ENCODE results near the gene ELOVL1. TPM values are rescaled to one million over a fixed set of nuclear protein-coding genes. Genes with fewer than 3 reads are reported as not detected.
A peak's percentile ranks its signal among the peaks of the same experiment; 100 is the strongest.

Gene ELOVL1
- polyA plus RNA-seq, 3 donors from 2014 or later: 99.8 to 189 (median 113) TPM

DNA sequence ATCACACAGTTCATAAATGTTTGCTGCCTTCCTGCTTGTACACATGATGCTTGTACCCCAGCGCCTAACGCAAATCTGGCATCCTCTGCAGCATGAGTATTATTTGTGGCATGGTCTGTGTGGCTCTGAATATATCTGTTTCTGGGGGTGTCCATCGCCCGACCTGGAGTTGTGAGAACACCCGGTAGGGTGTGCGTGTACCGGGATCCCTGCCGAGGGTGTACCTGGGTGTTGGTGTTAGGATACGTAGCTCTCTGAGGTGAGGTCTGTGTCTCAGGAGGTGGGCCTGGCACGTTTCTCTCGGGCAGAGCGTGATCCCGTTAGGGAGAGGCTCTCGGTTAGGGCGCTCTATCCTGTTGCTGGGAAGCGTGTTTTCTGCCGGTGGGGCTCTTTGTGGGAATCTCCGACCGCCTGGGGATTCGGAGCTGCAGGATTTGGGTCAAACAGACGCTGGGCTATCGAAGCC lies 19.4 kb downstream of the ELOVL1 start:
- Mint-ChIP-seq H3K4me1 (peaks cover 0 to 8% of the 10 kb centered on the region in 2 donors), H3K4me3 (peak overlapping the region in 4 of 5 donors; percentile 14 to 56 (median 34))
- DNase-seq: no peak

GRCh38 chr1:43346636-43347035 lies 21.2 kb downstream of the ELOVL1 start:
- H3K4me3 Mint-ChIP-seq: no peak overlapping the region
- no peak for DNase-seq
- peaks cover 0 to 4% (median 0%) of the 10 kb centered on the region in 3 donors for H3K36me3 Mint-ChIP-seq
- H3K27ac Mint-ChIP-seq: peak overlapping the region in 1 of 6 donors; percentile 72
- H3K4me1 Mint-ChIP-seq: peaks cover 0 to 8% of the 10 kb centered on the region in 2 donors
- H3K27me3 Mint-ChIP-seq (ENCODE audit: low read depth in 3 of 3): peaks cover 2 to 8% (median 2%) of the 10 kb centered on the region in 3 donors
- H3K9me3 Mint-ChIP-seq: no peaks in the 10 kb centered on the region

More for the DNA sequence above, 19.4 kb downstream of the ELOVL1 start:
- H3K9me3 Mint-ChIP-seq: no peaks in the 10 kb centered on the region
- peak overlapping the region in 4 of 6 donors; percentile 33 to 74 (median 62) for H3K27ac Mint-ChIP-seq
- H3K36me3 Mint-ChIP-seq: peaks cover 0 to 4% (median 0%) of the 10 kb centered on the region in 3 donors
- peaks cover 2 to 8% (median 2%) of the 10 kb centered on the region in 3 donors for H3K27me3 Mint-ChIP-seq (ENCODE audit: low read depth in 3 of 3)

DNA sequence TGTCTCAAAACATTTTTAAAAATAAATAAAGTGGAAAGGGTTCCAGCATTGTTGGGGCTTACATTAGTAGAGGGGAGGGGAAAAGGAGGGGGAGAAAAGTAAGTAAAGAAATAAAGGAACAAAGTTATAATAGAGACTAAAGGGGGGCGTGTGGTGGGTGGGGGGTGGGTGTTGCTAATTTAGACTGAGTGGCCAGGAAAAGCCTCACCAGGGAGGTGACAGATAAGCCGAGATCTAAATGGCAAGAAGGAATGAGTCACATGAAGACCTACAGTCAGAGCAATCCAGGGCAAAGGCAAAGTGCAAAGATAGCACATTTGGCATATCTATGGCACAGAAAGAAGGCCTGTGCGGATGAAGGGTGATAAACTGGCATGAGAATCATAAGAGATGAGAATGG lies 22.7 kb downstream of the ELOVL1 start:
- H3K4me1 Mint-ChIP-seq: peaks cover 0 to 8% of the 10 kb centered on the region in 2 donors
- H3K36me3 Mint-ChIP-seq: peaks cover 0 to 4% (median 0%) of the 10 kb centered on the region in 3 donors
- no peak overlapping the region for H3K4me3 Mint-ChIP-seq
- peaks cover 2 to 8% (median 2%) of the 10 kb centered on the region in 3 donors for H3K27me3 Mint-ChIP-seq (ENCODE audit: low read depth in 3 of 3)
- H3K27ac Mint-ChIP-seq: no peak overlapping the region
- H3K9me3 Mint-ChIP-seq: no peaks in the 10 kb centered on the region
- no peak for DNase-seq

DNA sequence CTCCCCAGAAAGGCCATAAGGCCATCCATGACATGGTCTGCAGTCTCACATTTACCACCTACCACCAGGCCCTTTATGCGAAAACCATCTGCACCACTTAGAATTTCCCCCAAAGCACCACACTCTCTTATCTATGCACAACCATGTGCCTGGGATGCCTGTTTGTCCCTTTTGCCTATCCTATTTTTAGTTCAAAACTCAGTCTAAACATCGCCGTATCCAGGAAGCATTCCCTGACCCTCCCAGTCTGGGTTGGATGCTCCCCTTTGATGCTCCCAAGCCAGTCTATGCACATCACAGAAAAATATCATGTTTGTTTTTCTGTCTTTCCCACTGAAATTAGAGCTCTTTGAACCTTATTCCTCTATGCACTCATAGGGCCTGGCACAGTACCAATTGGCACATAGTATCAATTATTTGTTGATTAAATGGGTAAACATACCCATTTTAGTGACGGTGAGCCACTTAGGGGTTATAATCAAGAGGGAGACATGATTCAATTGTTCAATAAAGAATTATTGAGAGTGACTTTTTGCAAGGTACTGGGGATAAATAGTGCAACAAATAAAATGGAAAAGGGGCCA lies 23.5 kb downstream of the ELOVL1 start:
- peaks cover 2 to 5% (median 2%) of the 10 kb centered on the region in 3 donors for H3K27me3 Mint-ChIP-seq (ENCODE audit: low read depth in 3 of 3)
- no peak for DNase-seq
- H3K4me1 Mint-ChIP-seq: peaks cover 0 to 3% of the 10 kb centered on the region in 2 donors
- H3K4me3 Mint-ChIP-seq: no peak overlapping the region
- peaks cover 0 to 4% (median 0%) of the 10 kb centered on the region in 3 donors for H3K36me3 Mint-ChIP-seq
- H3K9me3 Mint-ChIP-seq: no peaks in the 10 kb centered on the region
- H3K27ac Mint-ChIP-seq: peak overlapping the region in 1 of 6 donors; percentile 4

GRCh38 chr1:43340559-43340958 lies 27.3 kb downstream of the ELOVL1 start:
- no peak for DNase-seq
- H3K9me3 Mint-ChIP-seq: no peaks in the 10 kb centered on the region
- no peaks in the 10 kb centered on the region for H3K4me1 Mint-ChIP-seq
- H3K4me3 Mint-ChIP-seq: no peak overlapping the region
- no peak overlapping the region for H3K27ac Mint-ChIP-seq
- H3K27me3 Mint-ChIP-seq (ENCODE audit: low read depth in 3 of 3): peaks cover 0 to 4% (median 2%) of the 10 kb centered on the region in 3 donors
- peaks cover 0 to 4% (median 0%) of the 10 kb centered on the region in 3 donors for H3K36me3 Mint-ChIP-seq

DNA sequence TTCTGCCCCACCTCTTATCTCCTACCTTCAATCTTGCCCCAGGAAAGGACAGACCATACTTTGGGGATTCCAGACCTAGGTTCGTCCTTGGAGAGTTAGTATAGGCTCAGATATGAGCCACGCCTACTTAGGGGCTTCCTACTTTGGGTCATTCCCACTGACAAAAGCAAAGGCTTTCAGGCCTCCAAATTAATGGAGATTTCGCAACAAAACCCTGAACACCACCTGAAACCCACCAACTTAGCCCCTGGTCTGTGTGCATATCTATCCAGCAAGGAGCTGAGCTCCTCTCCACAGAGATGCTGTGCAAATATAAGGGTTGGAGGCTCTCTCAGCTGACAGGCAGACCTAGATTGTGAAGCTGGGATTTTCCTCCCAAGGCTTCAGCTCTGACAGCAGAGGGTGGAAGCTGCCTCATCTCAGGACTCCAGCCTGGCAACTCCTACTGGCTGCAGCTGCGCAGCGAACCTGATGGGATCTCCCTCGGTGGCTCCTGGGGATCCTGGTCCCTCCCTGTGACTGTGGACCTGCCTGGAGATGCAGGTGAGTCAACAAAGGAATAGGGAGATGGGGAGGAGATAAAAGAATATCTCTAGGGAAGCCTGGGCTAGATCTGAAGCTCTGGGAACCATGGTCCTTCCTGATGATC lies 28.1 kb downstream of the ELOVL1 start:
- Mint-ChIP-seq H3K4me1 (no peaks in the 10 kb centered on the region), H3K27me3 (ENCODE audit: low read depth in 3 of 3) (peaks cover 2 to 3% (median 3%) of the 10 kb centered on the region in 3 donors), H3K27ac (no peak overlapping the region), H3K36me3 (peaks cover 0 to 4% (median 0%) of the 10 kb centered on the region in 3 donors), H3K9me3 (no peaks in the 10 kb centered on the region), H3K4me3 (no peak overlapping the region)
- DNase-seq: no peak

GRCh38 chr1:43338001-43338400 lies 29.8 kb downstream of the ELOVL1 start:
- Mint-ChIP-seq H3K27ac (no peak overlapping the region), H3K36me3 (no peaks in the 10 kb centered on the region), H3K9me3 (no peaks in the 10 kb centered on the region), H3K27me3 (ENCODE audit: low read depth in 3 of 3) (peaks cover 2 to 3% (median 3%) of the 10 kb centered on the region in 3 donors), H3K4me3 (no peak overlapping the region), H3K4me1 (no peaks in the 10 kb centered on the region)
- DNase-seq: no peak

- H3K36me3 Mint-ChIP-seq: no peaks in the 10 kb centered on the region
- no peak within 1 kb of the TSS for H3K27ac Mint-ChIP-seq
- H3K4me3 Mint-ChIP-seq: no peak within 1 kb of the TSS
- H3K9me3 Mint-ChIP-seq: no peaks in the 10 kb centered on the region
- H3K27me3 Mint-ChIP-seq (ENCODE audit: low read depth in 3 of 3): peaks cover 2 to 3% (median 3%) of the 10 kb centered on the region in 3 donors
- no peak for DNase-seq
- no peaks in the 10 kb centered on the region for H3K4me1 Mint-ChIP-seq
These were observed 30.2 kb downstream of the ELOVL1 start, which contains the start of gene MPL for GRCh38 chr1:43337588-43337987. Gene MPL (plus strand): TSS chr1:43337818. CDS start chr1:43337849, 31 bp downstream.

DNA sequence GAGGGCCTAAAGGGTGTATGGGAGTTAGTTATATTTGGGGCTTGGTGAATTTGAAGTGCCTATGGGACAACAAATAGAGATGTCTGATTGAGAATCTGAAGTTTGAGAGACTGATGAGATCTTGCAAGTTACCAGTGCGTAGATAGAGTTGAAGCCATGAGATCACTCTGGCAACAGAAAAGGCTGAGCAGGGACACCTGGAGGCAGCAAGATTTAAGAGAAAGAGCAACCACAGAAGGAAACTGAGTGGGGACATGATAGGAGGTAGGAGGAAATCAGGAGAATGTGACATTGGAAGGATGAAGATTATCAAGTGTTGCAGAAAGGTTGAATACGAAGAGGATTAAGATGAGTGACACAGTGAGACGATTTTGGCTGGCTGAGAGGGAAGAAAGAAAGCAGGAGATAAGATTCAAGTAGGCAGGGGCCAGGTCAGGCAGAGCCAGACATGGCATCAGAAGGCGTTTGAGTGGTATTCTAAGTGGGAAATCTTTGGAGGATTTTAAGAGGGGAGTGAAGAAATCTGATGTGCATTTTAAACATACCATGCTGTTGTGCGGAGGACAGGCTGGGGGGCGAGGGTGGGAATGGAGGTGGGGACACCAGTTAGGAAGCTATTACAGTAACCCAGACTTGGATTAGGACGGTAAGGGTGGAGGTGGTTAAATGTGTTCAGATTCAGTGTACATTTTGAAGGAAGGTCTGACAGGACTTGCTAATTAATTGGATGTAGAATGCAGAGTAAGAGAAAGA lies 33.2 kb downstream of the ELOVL1 start:
- H3K9me3 Mint-ChIP-seq: no peaks in the 10 kb centered on the region
- H3K27me3 Mint-ChIP-seq (ENCODE audit: low read depth in 3 of 3): peaks cover 2 to 3% (median 3%) of the 10 kb centered on the region in 3 donors
- H3K27ac Mint-ChIP-seq: no peak overlapping the region
- no peak overlapping the region for H3K4me3 Mint-ChIP-seq
- H3K36me3 Mint-ChIP-seq: no peaks in the 10 kb centered on the region
- DNase-seq: no peak
- H3K4me1 Mint-ChIP-seq: no peaks in the 10 kb centered on the region

GRCh38 chr1:43331688-43332087 lies 36.1 kb downstream of the ELOVL1 start:
- H3K27ac Mint-ChIP-seq: peak overlapping the region in 1 of 6 donors; percentile 16
- no peaks in the 10 kb centered on the region for H3K4me1 Mint-ChIP-seq
- H3K4me3 Mint-ChIP-seq: no peak overlapping the region
- H3K36me3 Mint-ChIP-seq: peaks cover 0 to 5% (median 3%) of the 10 kb centered on the region in 3 donors
- H3K9me3 Mint-ChIP-seq: peaks cover 0 to 6% (median 0%) of the 10 kb centered on the region in 6 donors
- DNase-seq: no peak
- peaks cover 0 to 3% (median 0%) of the 10 kb centered on the region in 3 donors for H3K27me3 Mint-ChIP-seq (ENCODE audit: low read depth in 3 of 3)

DNA sequence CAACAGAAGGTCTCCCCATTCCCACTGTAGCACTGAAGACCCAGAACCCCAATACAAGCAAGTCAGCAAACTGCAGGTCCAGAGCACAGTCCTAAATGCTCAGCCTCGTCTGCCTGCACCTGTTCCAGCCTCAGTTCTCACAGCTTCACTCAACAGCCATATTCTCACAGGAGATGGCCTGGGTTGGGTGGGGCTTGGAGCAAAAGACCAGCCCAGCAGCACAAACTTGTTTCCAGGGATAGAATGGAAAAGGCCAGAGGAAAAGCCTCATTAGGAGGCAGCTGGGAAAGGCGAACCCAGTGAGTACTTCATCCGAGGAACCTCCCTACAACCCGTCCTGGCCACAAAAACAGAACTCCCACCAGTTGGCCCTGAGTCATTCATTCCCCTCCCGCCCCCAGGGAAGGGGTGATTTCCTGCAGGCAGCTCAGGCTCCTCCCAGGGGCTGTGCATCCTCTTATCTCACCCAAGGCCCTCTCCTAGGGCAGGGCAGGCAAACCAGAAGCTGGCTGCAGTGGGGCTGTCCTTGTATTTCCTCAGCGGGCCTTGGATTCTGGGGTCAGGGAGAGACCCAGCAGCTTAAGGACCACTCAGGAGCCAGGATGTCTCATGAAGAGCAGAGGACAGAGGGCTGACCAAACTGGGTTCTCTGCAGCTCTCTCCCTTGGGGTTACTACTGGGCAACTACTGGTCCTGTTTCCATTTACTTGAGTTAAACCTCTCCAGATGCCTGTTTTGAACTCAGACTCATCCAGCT lies 37.6 kb downstream of the ELOVL1 start:
- H3K36me3 Mint-ChIP-seq: peaks cover 6 to 11% (median 9%) of the 10 kb centered on the region in 3 donors

GRCh38 chr1:43327549-43328292 lies 40.1 kb downstream of the ELOVL1 start:
- H3K27me3 Mint-ChIP-seq (ENCODE audit: low read depth in 3 of 3): peaks cover 0 to 2% (median 0%) of the 10 kb centered on the region in 3 donors
- peaks cover 0 to 7% of the 10 kb centered on the region in 2 donors for H3K4me1 Mint-ChIP-seq
- no peak overlapping the region for H3K4me3 Mint-ChIP-seq
- no peak overlapping the region for H3K27ac Mint-ChIP-seq
- H3K9me3 Mint-ChIP-seq: peaks cover 6 to 23% (median 16%) of the 10 kb centered on the region in 6 donors
- no peak for DNase-seq
- peaks cover 18 to 21% (median 19%) of the 10 kb centered on the region in 3 donors for H3K36me3 Mint-ChIP-seq

More for the DNA sequence above, 37.6 kb downstream of the ELOVL1 start:
- no peaks in the 10 kb centered on the region for H3K4me1 Mint-ChIP-seq
- DNase-seq: no peak
- no peak overlapping the region for H3K27ac Mint-ChIP-seq
- peaks cover 2 to 13% (median 7%) of the 10 kb centered on the region in 6 donors for H3K9me3 Mint-ChIP-seq
- peaks cover 0 to 2% (median 2%) of the 10 kb centered on the region in 3 donors for H3K27me3 Mint-ChIP-seq (ENCODE audit: low read depth in 3 of 3)
- no peak overlapping the region for H3K4me3 Mint-ChIP-seq
